GM19238 (cell line): ENCODE measurements around the gene DISP2.
A peak's percentile ranks its signal among the peaks of the same experiment; 100 is the strongest.

Experiments
- DNase-seq: peaks from one replicate; pipeline ENCODE4 v3.0.0; 2011; ENCODE audit warnings: low spot score; ENCODE audit not compliant: insufficient read length

Gene DISP2

DNA sequence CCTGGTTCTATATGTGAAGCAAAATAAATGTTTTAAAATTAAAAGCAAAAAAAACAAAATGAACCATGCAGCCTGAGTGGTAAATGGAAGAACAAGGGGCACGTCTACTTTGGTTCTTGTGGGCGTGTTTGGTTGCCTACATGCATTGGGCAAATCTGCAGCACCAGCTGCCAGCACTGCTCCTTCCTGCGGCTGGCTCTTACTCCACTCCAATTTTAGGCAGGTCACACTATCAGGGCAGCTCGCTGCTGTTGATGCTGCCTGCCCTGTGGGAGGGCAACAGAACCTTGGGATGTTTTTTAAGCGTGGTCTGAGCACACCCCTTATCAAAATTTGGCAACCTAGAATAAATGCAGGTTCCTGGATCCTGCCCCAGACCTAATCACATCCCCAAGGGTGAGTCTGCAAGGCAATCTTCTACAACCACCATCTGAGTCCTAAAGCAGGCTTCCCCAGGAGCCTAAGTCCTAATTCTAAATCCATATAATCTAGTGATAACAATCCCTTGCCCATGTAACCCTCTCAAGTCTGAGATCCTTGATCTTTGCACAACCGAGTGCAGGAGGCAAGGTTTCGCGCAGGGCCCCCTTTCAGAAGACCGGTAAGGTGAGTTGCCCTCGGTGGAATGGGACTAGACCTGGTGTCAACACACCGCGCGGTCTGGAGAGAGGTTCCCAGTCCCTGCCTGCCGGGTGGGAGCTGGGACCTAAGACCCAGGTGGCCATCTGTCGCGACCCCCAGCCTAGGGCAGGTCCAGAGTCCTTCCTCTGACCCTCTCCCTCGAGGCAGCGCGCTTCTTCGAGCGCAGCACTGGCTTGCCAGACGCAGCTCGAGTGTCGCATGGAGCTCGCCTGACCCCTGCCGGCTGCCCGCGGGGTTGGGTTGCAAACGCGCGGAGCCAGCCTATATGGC is 63.5 kb downstream of the DISP2 start:
- DNase-seq = peak; percentile 87

DNA sequence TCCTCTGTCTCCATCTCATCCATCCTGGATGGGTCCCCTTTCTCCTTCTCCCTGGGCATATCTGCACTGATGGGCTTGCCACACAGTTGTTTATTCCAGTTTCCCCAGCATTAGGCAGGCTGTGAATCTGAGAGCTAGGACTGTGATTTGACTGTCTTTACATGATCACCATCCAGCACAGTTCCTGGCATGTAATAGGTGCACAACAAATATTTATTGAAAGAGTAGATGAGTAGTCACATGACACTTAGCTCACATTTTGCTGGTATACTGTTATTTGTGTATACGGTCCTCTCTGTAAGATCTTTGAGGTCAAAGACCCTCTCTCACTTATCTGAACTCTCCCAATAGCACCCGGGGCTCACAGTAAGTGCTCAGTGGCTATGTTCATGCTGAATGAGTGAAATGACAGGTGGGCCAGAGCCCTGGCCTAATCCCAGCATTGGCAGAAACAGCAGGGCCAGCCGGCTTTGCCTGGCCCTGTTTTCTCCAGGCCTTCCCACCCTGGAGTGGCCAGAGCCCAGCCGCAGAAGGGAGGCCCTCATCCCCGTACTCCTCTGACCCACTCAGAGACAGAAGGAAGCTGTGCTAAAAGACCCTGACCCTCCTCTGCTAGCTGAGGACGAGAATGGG is 66.6 kb downstream of the DISP2 start:
- no peak for DNase-seq

- no peak for DNase-seq
Measured at GRCh38 chr15:40425681-40426080, 67.7 kb downstream of the DISP2 start.

DNA sequence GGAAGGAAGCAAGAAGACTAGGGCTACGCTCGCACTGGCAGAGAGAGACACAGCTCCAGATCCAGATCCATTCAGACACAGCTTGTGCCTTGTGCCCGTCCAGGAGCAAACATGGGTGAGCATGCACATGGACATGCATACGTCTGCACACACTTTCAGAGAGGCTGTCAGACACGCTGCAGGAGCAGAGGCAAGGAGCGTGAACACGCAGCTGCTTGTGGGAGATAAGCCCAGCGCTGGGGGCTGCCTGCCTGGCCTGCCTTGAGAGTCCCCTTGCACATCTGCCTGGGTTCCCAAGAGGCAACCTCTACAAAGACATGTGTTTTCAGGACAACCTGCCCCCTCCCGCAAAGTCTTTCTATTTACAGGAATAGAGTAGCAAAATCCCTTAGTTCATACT is 69.2 kb downstream of the DISP2 start:
- DNase-seq = no peak

GRCh38 chr15:40428185-40428584 is 70.2 kb downstream of the DISP2 start:
- DNase-seq = no peak
